Gastrocnemius medialis (tissue), 4 donors: Measurements from ENCODE around the gene SLC24A3.

ENCODE experiments used
- POLR2A ChIP-seq, 2 donors: fragments of 450-650 bp; IDR thresholded peaks; one replicate each; pipeline ENCODE4 v1.6.1; 2017; ENCODE audit warnings: antibody characterized with exemption in 2 of 2, mild to moderate bottlenecking in 2 of 2, moderate library complexity in 2 of 2
- TF ChIP-seq, protein P1 (sequence below), 5 experiments: fragments of 450-650 bp in 3 of 5; fragments of 200-600 bp in 2 of 5; sonication (generic) in 2 of 5; IDR thresholded peaks in 4 of 5; conservative IDR thresholded peaks in 1 of 5; 1 replicate in 4 of 5; 2 replicates in 1 of 5; pipeline ENCODE4 v1.5.1; 2016 to 2019; ENCODE audit warnings: antibody characterized with exemption in 5 of 5, mild to moderate bottlenecking in 3 of 5, moderate library complexity in 3 of 5

DNA sequence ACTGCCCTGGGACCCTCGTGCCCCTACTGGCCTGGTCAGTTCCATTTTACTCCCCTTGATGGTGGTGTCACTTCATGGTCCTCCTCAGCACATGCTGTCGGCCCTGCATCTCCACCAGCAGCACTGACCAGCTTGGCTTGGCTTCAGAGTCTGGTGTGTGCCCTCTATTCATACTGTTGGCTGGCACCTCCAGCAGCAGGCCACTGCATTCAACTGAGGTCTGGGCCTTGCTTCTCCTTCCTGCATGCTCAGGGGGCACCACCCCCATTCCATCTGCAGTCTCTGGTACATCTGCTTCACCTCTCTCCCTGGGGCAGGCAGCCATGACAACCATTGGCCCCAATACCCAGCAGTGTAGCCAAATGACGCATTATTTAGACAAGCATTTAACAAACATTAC is 155.9 kb downstream of the SLC24A3 start:
- TF ChIP-seq, protein P1, sequence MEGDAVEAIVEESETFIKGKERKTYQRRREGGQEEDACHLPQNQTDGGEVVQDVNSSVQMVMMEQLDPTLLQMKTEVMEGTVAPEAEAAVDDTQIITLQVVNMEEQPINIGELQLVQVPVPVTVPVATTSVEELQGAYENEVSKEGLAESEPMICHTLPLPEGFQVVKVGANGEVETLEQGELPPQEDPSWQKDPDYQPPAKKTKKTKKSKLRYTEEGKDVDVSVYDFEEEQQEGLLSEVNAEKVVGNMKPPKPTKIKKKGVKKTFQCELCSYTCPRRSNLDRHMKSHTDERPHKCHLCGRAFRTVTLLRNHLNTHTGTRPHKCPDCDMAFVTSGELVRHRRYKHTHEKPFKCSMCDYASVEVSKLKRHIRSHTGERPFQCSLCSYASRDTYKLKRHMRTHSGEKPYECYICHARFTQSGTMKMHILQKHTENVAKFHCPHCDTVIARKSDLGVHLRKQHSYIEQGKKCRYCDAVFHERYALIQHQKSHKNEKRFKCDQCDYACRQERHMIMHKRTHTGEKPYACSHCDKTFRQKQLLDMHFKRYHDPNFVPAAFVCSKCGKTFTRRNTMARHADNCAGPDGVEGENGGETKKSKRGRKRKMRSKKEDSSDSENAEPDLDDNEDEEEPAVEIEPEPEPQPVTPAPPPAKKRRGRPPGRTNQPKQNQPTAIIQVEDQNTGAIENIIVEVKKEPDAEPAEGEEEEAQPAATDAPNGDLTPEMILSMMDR (IDR thresholded peaks at IDR 0.05 in 4 of 5, conservative IDR thresholded peaks at IDR 0.05 in 1 of 5): no peak
- TF ChIP-seq POLR2A (IDR thresholded peaks at IDR 0.05): no peak
